ENCODE data around the gene ZDHHC3.

Gene ZDHHC3

GRCh38 chr3:45008117-45008516 lies 32.1 kb upstream of the ZDHHC3 start:
- no peak overlapping the region for H3K18ac ChIP-seq (ENCODE audit: low read length)
- no peak overlapping the region for H4K5ac ChIP-seq (ENCODE audit: low read length)
- H3K4me1 ChIP-seq (ENCODE audit: control insufficient read depth, low read depth, low read length), result no peaks in the 10 kb centered on the region
- no peak overlapping the region for H2BK5ac ChIP-seq (ENCODE audit: low read length)
- WGBS (ENCODE audit: extremely low coverage, insufficient coverage, low lambda C conversion rate), result no CpG with 5 or more reads among the region's 1 CpG
- no peak overlapping the region for H3K4me3 ChIP-seq (ENCODE audit: low read length)
- DNase-seq, result no peak
- no peak overlapping the region for H3K23ac ChIP-seq (ENCODE audit: low read length)
- no peak overlapping the region for H3K4ac ChIP-seq (ENCODE audit: low read depth, low read length)
- no peaks in the 10 kb centered on the region for H3K79me2 ChIP-seq (ENCODE audit: control insufficient read depth, insufficient read depth, low read length)
- peaks cover 11% of the 10 kb centered on the region for H3K36me3 ChIP-seq (ENCODE audit: control insufficient read depth, insufficient read depth, low read length)
- no peak overlapping the region for H3K9ac ChIP-seq (ENCODE audit: low read length)
- H4K8ac ChIP-seq (ENCODE audit: low read depth, low read length), result no peak overlapping the region
- H3K79me1 ChIP-seq (ENCODE audit: low read length), result no peaks in the 10 kb centered on the region
- no peak overlapping the region for H2AK5ac ChIP-seq (ENCODE audit: low read length)
- no peak overlapping the region for H2BK15ac ChIP-seq (replicated peaks; ENCODE audit: low read depth)
- H3K56ac ChIP-seq (ENCODE audit: low read length), result no peak overlapping the region
- H2BK120ac ChIP-seq (ENCODE audit: low read depth, low read length), result no peak overlapping the region
- H3K27ac ChIP-seq (ENCODE audit: low read depth, low read length), result no peak overlapping the region
- no peak overlapping the region for H3K4me2 ChIP-seq (ENCODE audit: low read length)
- no peaks in the 10 kb centered on the region for H3K27me3 ChIP-seq (ENCODE audit: insufficient read depth, low read length, poor library complexity)

- no peak for DNase-seq
Measured at GRCh38 chr3:45007091-45007490, 31.1 kb upstream of the ZDHHC3 start.

GRCh38 chr3:45003859-45004258 lies 27.9 kb upstream of the ZDHHC3 start:
- peaks cover 13% of the 10 kb centered on the region for H3K36me3 ChIP-seq (ENCODE audit: control insufficient read depth, insufficient read depth, low read length)
- H3K4me2 ChIP-seq (ENCODE audit: low read length), result no peak overlapping the region
- H3K4ac ChIP-seq (ENCODE audit: low read depth, low read length), result no peak overlapping the region
- no peak overlapping the region for H2BK15ac ChIP-seq (replicated peaks; ENCODE audit: low read depth)
- no peak overlapping the region for H3K56ac ChIP-seq (ENCODE audit: low read length)
- no peak for DNase-seq
- H2BK120ac ChIP-seq (ENCODE audit: low read depth, low read length), result no peak overlapping the region
- H3K27me3 ChIP-seq (ENCODE audit: insufficient read depth, low read length, poor library complexity), result no peaks in the 10 kb centered on the region
- WGBS (ENCODE audit: extremely low coverage, insufficient coverage, low lambda C conversion rate), result no CpG with 5 or more reads among the region's 2 CpGs
- no peak overlapping the region for H3K27ac ChIP-seq (ENCODE audit: low read depth, low read length)
- peaks cover 1% of the 10 kb centered on the region for H3K79me1 ChIP-seq (ENCODE audit: low read length)
- H4K5ac ChIP-seq (ENCODE audit: low read length), result no peak overlapping the region
- H3K4me3 ChIP-seq (ENCODE audit: low read length), result no peak overlapping the region
- no peaks in the 10 kb centered on the region for H3K4me1 ChIP-seq (ENCODE audit: control insufficient read depth, low read depth, low read length)
- no peak overlapping the region for H3K23ac ChIP-seq (ENCODE audit: low read length)
- H4K8ac ChIP-seq (ENCODE audit: low read depth, low read length), result no peak overlapping the region
- no peak overlapping the region for H2AK5ac ChIP-seq (ENCODE audit: low read length)
- no peak overlapping the region for H3K9ac ChIP-seq (ENCODE audit: low read length)
- no peak overlapping the region for H2BK5ac ChIP-seq (ENCODE audit: low read length)
- no peaks in the 10 kb centered on the region for H3K79me2 ChIP-seq (ENCODE audit: control insufficient read depth, insufficient read depth, low read length)
- no peak overlapping the region for H3K18ac ChIP-seq (ENCODE audit: low read length)

More at GRCh38 chr3:45007091-45007490, 31.1 kb upstream of the ZDHHC3 start:
- no peak overlapping the region for H2AK5ac ChIP-seq (ENCODE audit: low read length)
- H3K4ac ChIP-seq (ENCODE audit: low read depth, low read length), result no peak overlapping the region
- no peak overlapping the region for H4K5ac ChIP-seq (ENCODE audit: low read length)
- WGBS (ENCODE audit: extremely low coverage, insufficient coverage, low lambda C conversion rate), result no CpG with 5 or more reads among the region's 8 CpGs
- no peaks in the 10 kb centered on the region for H3K4me1 ChIP-seq (ENCODE audit: control insufficient read depth, low read depth, low read length)
- H2BK120ac ChIP-seq (ENCODE audit: low read depth, low read length), result no peak overlapping the region
- H3K9ac ChIP-seq (ENCODE audit: low read length), result no peak overlapping the region
- no peak overlapping the region for H3K4me2 ChIP-seq (ENCODE audit: low read length)
- no peak overlapping the region for H4K8ac ChIP-seq (ENCODE audit: low read depth, low read length)
- no peak overlapping the region for H3K18ac ChIP-seq (ENCODE audit: low read length)
- no peak overlapping the region for H3K56ac ChIP-seq (ENCODE audit: low read length)
- no peak overlapping the region for H2BK15ac ChIP-seq (replicated peaks; ENCODE audit: low read depth)
- no peaks in the 10 kb centered on the region for H3K79me1 ChIP-seq (ENCODE audit: low read length)
- no peak overlapping the region for H2BK5ac ChIP-seq (ENCODE audit: low read length)
- H3K27ac ChIP-seq (ENCODE audit: low read depth, low read length), result no peak overlapping the region
- peaks cover 11% of the 10 kb centered on the region for H3K36me3 ChIP-seq (ENCODE audit: control insufficient read depth, insufficient read depth, low read length)
- no peak overlapping the region for H3K4me3 ChIP-seq (ENCODE audit: low read length)
- no peaks in the 10 kb centered on the region for H3K27me3 ChIP-seq (ENCODE audit: insufficient read depth, low read length, poor library complexity)
- H3K23ac ChIP-seq (ENCODE audit: low read length), result no peak overlapping the region
- H3K79me2 ChIP-seq (ENCODE audit: control insufficient read depth, insufficient read depth, low read length), result no peaks in the 10 kb centered on the region

GRCh38 chr3:45003406-45003805 lies 27.4 kb upstream of the ZDHHC3 start:
- H3K4me3 ChIP-seq (ENCODE audit: low read length), result no peak overlapping the region
- no peak overlapping the region for H3K23ac ChIP-seq (ENCODE audit: low read length)
- peaks cover 1% of the 10 kb centered on the region for H3K79me1 ChIP-seq (ENCODE audit: low read length)
- H3K9ac ChIP-seq (ENCODE audit: low read length), result no peak overlapping the region
- H2BK15ac ChIP-seq (replicated peaks; ENCODE audit: low read depth), result no peak overlapping the region
- no peak overlapping the region for H4K8ac ChIP-seq (ENCODE audit: low read depth, low read length)
- no peak overlapping the region for H3K18ac ChIP-seq (ENCODE audit: low read length)
- H4K5ac ChIP-seq (ENCODE audit: low read length), result no peak overlapping the region
- no peaks in the 10 kb centered on the region for H3K27me3 ChIP-seq (ENCODE audit: insufficient read depth, low read length, poor library complexity)
- no peaks in the 10 kb centered on the region for H3K4me1 ChIP-seq (ENCODE audit: control insufficient read depth, low read depth, low read length)
- H3K79me2 ChIP-seq (ENCODE audit: control insufficient read depth, insufficient read depth, low read length), result no peaks in the 10 kb centered on the region
- DNase-seq, result no peak
- no peak overlapping the region for H3K27ac ChIP-seq (ENCODE audit: low read depth, low read length)
- no peak overlapping the region for H2BK120ac ChIP-seq (ENCODE audit: low read depth, low read length)
- peaks cover 12% of the 10 kb centered on the region for H3K36me3 ChIP-seq (ENCODE audit: control insufficient read depth, insufficient read depth, low read length)
- no peak overlapping the region for H2AK5ac ChIP-seq (ENCODE audit: low read length)
- no peak overlapping the region for H3K4me2 ChIP-seq (ENCODE audit: low read length)
- no peak overlapping the region for H3K56ac ChIP-seq (ENCODE audit: low read length)
- no peak overlapping the region for H3K4ac ChIP-seq (ENCODE audit: low read depth, low read length)
- no peak overlapping the region for H2BK5ac ChIP-seq (ENCODE audit: low read length)

- Histone ChIP-seq H3K9ac (ENCODE audit: low read length) (no peak overlapping the region), H3K4me1 (ENCODE audit: control insufficient read depth, low read depth, low read length) (no peaks in the 10 kb centered on the region), H3K27ac (ENCODE audit: low read depth, low read length) (no peak overlapping the region), H3K79me1 (ENCODE audit: low read length) (peaks cover 1% of the 10 kb centered on the region), H3K4me3 (ENCODE audit: low read length) (no peak overlapping the region), H3K27me3 (ENCODE audit: insufficient read depth, low read length, poor library complexity) (no peaks in the 10 kb centered on the region), H3K36me3 (ENCODE audit: control insufficient read depth, insufficient read depth, low read length) (peaks cover 11% of the 10 kb centered on the region), H3K23ac (ENCODE audit: low read length) (no peak overlapping the region), H2BK5ac (ENCODE audit: low read length) (no peak overlapping the region), H3K56ac (ENCODE audit: low read length) (no peak overlapping the region), H2BK15ac (replicated peaks; ENCODE audit: low read depth) (no peak overlapping the region), H4K8ac (ENCODE audit: low read depth, low read length) (no peak overlapping the region), H2AK5ac (ENCODE audit: low read length) (no peak overlapping the region), H3K4ac (ENCODE audit: low read depth, low read length) (no peak overlapping the region), H2BK120ac (ENCODE audit: low read depth, low read length) (no peak overlapping the region), H3K79me2 (ENCODE audit: control insufficient read depth, insufficient read depth, low read length) (no peaks in the 10 kb centered on the region), H4K5ac (ENCODE audit: low read length) (no peak overlapping the region), H3K18ac (ENCODE audit: low read length) (no peak overlapping the region), H3K4me2 (ENCODE audit: low read length) (no peak overlapping the region)
- WGBS (ENCODE audit: extremely low coverage, insufficient coverage, low lambda C conversion rate), result no CpG with 5 or more reads among the region's 3 CpGs
- no peak for DNase-seq
Measured at GRCh38 chr3:45002720-45003119, 26.7 kb upstream of the ZDHHC3 start.

GRCh38 chr3:45002139-45002660 lies 26.2 kb upstream of the ZDHHC3 start:
- H3K23ac ChIP-seq (ENCODE audit: low read length), result no peak overlapping the region
- H3K27me3 ChIP-seq (ENCODE audit: insufficient read depth, low read length, poor library complexity), result no peaks in the 10 kb centered on the region
- H3K4ac ChIP-seq (ENCODE audit: low read depth, low read length), result no peak overlapping the region
- no peak overlapping the region for H2AK5ac ChIP-seq (ENCODE audit: low read length)
- peaks cover 10% of the 10 kb centered on the region for H3K36me3 ChIP-seq (ENCODE audit: control insufficient read depth, insufficient read depth, low read length)
- no peak overlapping the region for H3K27ac ChIP-seq (ENCODE audit: low read depth, low read length)
- no peak overlapping the region for H3K4me2 ChIP-seq (ENCODE audit: low read length)
- DNase-seq, result no peak
- no peak overlapping the region for H4K5ac ChIP-seq (ENCODE audit: low read length)
- H4K8ac ChIP-seq (ENCODE audit: low read depth, low read length), result no peak overlapping the region
- no peaks in the 10 kb centered on the region for H3K4me1 ChIP-seq (ENCODE audit: control insufficient read depth, low read depth, low read length)
- H3K56ac ChIP-seq (ENCODE audit: low read length), result no peak overlapping the region
- WGBS (ENCODE audit: extremely low coverage, insufficient coverage, low lambda C conversion rate), result no CpG with 5 or more reads among the region's 2 CpGs
- H2BK5ac ChIP-seq (ENCODE audit: low read length), result no peak overlapping the region
- H3K79me1 ChIP-seq (ENCODE audit: low read length), result peaks cover 1% of the 10 kb centered on the region
- H3K18ac ChIP-seq (ENCODE audit: low read length), result no peak overlapping the region
- no peak overlapping the region for H2BK15ac ChIP-seq (replicated peaks; ENCODE audit: low read depth)
- H2BK120ac ChIP-seq (ENCODE audit: low read depth, low read length), result no peak overlapping the region
- H3K79me2 ChIP-seq (ENCODE audit: control insufficient read depth, insufficient read depth, low read length), result no peaks in the 10 kb centered on the region
- H3K9ac ChIP-seq (ENCODE audit: low read length), result no peak overlapping the region
- H3K4me3 ChIP-seq (ENCODE audit: low read length), result no peak overlapping the region

Measured in mesendoderm (in vitro differentiated cells).